H9 (cell line): ENCODE measurements around the gene UBE3C. TPM values are rescaled to one million over a fixed set of nuclear protein-coding genes. Genes with fewer than 3 reads are reported as not detected.

ENCODE experiments used
- DNase-seq: peaks from one replicate; pipeline ENCODE4 v3.0.0-alpha.2; 2017
- H2AFZ ChIP-seq: one replicate; pipeline ENCODE4 v1.6.1; 2013; ENCODE audit warnings: mild to moderate bottlenecking, low read length, control low read depth, moderate library complexity
- H2AK5ac ChIP-seq: 2 replicates; pipeline ENCODE4 v1.6.1; 2013; ENCODE audit warnings: low read length, control low read depth, mixed read lengths; ENCODE audit not compliant: insufficient read length
- H2BK120ac ChIP-seq: one replicate; pipeline ENCODE4 v1.6.1; 2013; ENCODE audit warnings: low read depth, mild to moderate bottlenecking, low read length, control low read depth, inconsistent platforms; ENCODE audit not compliant: poor library complexity, severe bottlenecking
- H2BK12ac ChIP-seq: 2 replicates; pipeline ENCODE4 v1.6.1; 2013; ENCODE audit warnings: low read length, control low read depth, mixed read lengths, low read depth; ENCODE audit not compliant: insufficient read length
- H2BK15ac ChIP-seq: 2 replicates; pipeline ENCODE4 v1.6.1; 2013; ENCODE audit warnings: low read depth, low read length, control low read depth
- H2BK20ac ChIP-seq: one replicate; pipeline ENCODE4 v1.6.1; 2013; ENCODE audit warnings: low read depth, mild to moderate bottlenecking, low read length, control low read depth, inconsistent platforms; ENCODE audit not compliant: poor library complexity, severe bottlenecking
- H2BK5ac ChIP-seq: 2 replicates; pipeline ENCODE4 v1.6.1; 2013; ENCODE audit warnings: low read length, control low read depth, mixed read lengths; ENCODE audit not compliant: insufficient read length
- H3K14ac ChIP-seq: 2 replicates; pipeline ENCODE4 v1.6.1; 2013; ENCODE audit warnings: low read length, control low read depth; ENCODE audit not compliant: insufficient read depth
- H3K18ac ChIP-seq: 2 replicates; pipeline ENCODE4 v1.6.1; 2013; ENCODE audit warnings: low read depth, mild to moderate bottlenecking, mixed read lengths, low read length, control low read depth; ENCODE audit not compliant: insufficient read length
- H3K23ac ChIP-seq: 2 replicates; pipeline ENCODE4 v1.6.1; 2013; ENCODE audit warnings: low read length, control low read depth, mixed read lengths, low read depth; ENCODE audit not compliant: insufficient read length
- H3K23me2 ChIP-seq: 2 replicates; pipeline ENCODE4 v1.6.1; 2013; ENCODE audit warnings: low read depth, mild to moderate bottlenecking, mixed read lengths, low read length, control low read depth; ENCODE audit not compliant: insufficient read length, poor library complexity, severe bottlenecking
- H3K27ac ChIP-seq: 2 replicates; pipeline ENCODE4 v1.5.1; 2013; ENCODE audit warnings: low read length, control low read depth, mixed read lengths, low read depth; ENCODE audit not compliant: insufficient read length
- H3K27me3 ChIP-seq: 2 replicates; pipeline ENCODE4 v1.6.1; 2013; ENCODE audit warnings: low read length, control low read depth, inconsistent platforms; ENCODE audit not compliant: insufficient read depth
- H3K4ac ChIP-seq: 2 replicates; pipeline ENCODE4 v1.6.1; 2013; ENCODE audit warnings: low read depth, mild to moderate bottlenecking, control low read depth, inconsistent platforms, low read length, moderate library complexity
- H3K4me1 ChIP-seq: 2 replicates; pipeline ENCODE4 v1.6.1; 2013; ENCODE audit warnings: low read length, control low read depth, inconsistent platforms; ENCODE audit not compliant: insufficient read depth
- H3K4me2 ChIP-seq: 2 replicates; pipeline ENCODE4 v1.6.1; 2013; ENCODE audit warnings: low read length, control low read depth, mixed read lengths; ENCODE audit not compliant: insufficient read length, insufficient read depth
- H3K56ac ChIP-seq: 2 replicates; pipeline ENCODE4 v1.6.1; 2013; ENCODE audit warnings: low read depth, mild to moderate bottlenecking, mixed read lengths, low read length, control low read depth; ENCODE audit not compliant: insufficient read length
- H3K79me1 ChIP-seq: 2 replicates; pipeline ENCODE4 v1.6.1; 2013; ENCODE audit warnings: low read depth, mild to moderate bottlenecking, moderate library complexity, low read length, control low read depth, inconsistent platforms; ENCODE audit not compliant: insufficient read depth, poor library complexity, severe bottlenecking
- H3K79me2 ChIP-seq: 2 replicates; pipeline ENCODE4 v1.6.1; 2013; ENCODE audit warnings: low read length, control low read depth, inconsistent platforms; ENCODE audit not compliant: insufficient read depth
- H3K9ac ChIP-seq: 2 replicates; pipeline ENCODE4 v1.6.1; 2013; ENCODE audit warnings: low read length, control low read depth, mixed read lengths; ENCODE audit not compliant: insufficient read length; ENCODE audit errors: extremely low read depth
- H3K9me3 ChIP-seq: one replicate; pipeline ENCODE4 v1.6.1; 2013; ENCODE audit warnings: low read depth, low read length, inconsistent platforms; ENCODE audit not compliant: control insufficient read depth
- H3T11ph ChIP-seq: one replicate; pipeline ENCODE4 v1.6.1; 2013; ENCODE audit warnings: mild to moderate bottlenecking, low read length, control low read depth, inconsistent platforms
- H4K20me1 ChIP-seq: one replicate; pipeline ENCODE4 v1.6.1; 2013; ENCODE audit not compliant: control insufficient read depth, insufficient read length, insufficient read depth
- H4K5ac ChIP-seq: 2 replicates; pipeline ENCODE4 v1.6.1; 2013; ENCODE audit warnings: low read depth, mild to moderate bottlenecking, mixed read lengths, low read length, control low read depth; ENCODE audit not compliant: insufficient read length
- H4K8ac ChIP-seq: replicated peaks from 2 replicates; pipeline ENCODE4 v1.6.1; 2013; ENCODE audit warnings: low read length, control low read depth, mixed read lengths, low read depth; ENCODE audit not compliant: insufficient read length
- H4K91ac ChIP-seq: 2 replicates; pipeline ENCODE4 v1.6.1; 2013; ENCODE audit warnings: low read depth, mild to moderate bottlenecking, moderate library complexity, mixed read lengths, low read length, control low read depth; ENCODE audit not compliant: insufficient read length
- H3K27ac Mint-ChIP-seq, 3 experiments: 2 replicates in 2 of 3; 3 replicates in 1 of 3; pipeline ENCODE4 v1.8.0; 2020 to 2021; ENCODE audit warnings: mixed read lengths in 3 of 3, mild to moderate bottlenecking in 1 of 3, moderate library complexity in 1 of 3
- H3K27me3 Mint-ChIP-seq: 2 replicates; pipeline ENCODE4 v1.8.0; 2021; ENCODE audit warnings: low read depth, mild to moderate bottlenecking, moderate library complexity, mixed read lengths
- H3K36me3 Mint-ChIP-seq, 3 experiments: 2 replicates in 2 of 3; 3 replicates in 1 of 3; pipeline ENCODE4 v1.8.0; 2020 to 2021; ENCODE audit warnings: low read depth in 3 of 3, mixed read lengths in 3 of 3; ENCODE audit not compliant: insufficient read depth in 1 of 3
- H3K4me1 Mint-ChIP-seq, 2 experiments: 2 replicates each; pipeline ENCODE4 v1.8.0; 2020; ENCODE audit warnings: mixed read lengths in 2 of 2
- H3K4me3 Mint-ChIP-seq, 2 experiments: 2 replicates in 1 of 2; 3 replicates in 1 of 2; pipeline ENCODE4 v1.8.0; 2020 to 2021; ENCODE audit warnings: mild to moderate bottlenecking in 2 of 2, mixed read lengths in 2 of 2, moderate library complexity in 1 of 2
- H3K9me3 Mint-ChIP-seq, 2 experiments: 2 replicates in 1 of 2; 3 replicates in 1 of 2; pipeline ENCODE4 v1.8.0; 2020; ENCODE audit warnings: mild to moderate bottlenecking in 2 of 2, mixed read lengths in 2 of 2, moderate library complexity in 1 of 2
- CTCF ChIP-seq: fragments of 200-600 bp; sonication (generic); conservative IDR thresholded peaks from 3 replicates; pipeline ENCODE4 v1.8.0; 2021; ENCODE audit warnings: antibody characterized with exemption, mild to moderate bottlenecking
- WGBS: extraction: QIAGEN DNeasy Blood & Tissue Kit; methylation state at CpG from one replicate; pipeline ENCODE4 v1.1.7; 2013; ENCODE audit warnings: missing lambda C conversion rate, low lambda C conversion rate, mixed read lengths; ENCODE audit not compliant: insufficient read length; ENCODE audit errors: extremely low coverage; 5-methylcytosine and 5-hydroxymethylcytosine counted together
- total RNA-seq: library from RNA; stranded (reverse); gene quantifications from 2 replicates; pipeline ENCODE4 v1.2.1, GENCODE V29; 2021

UBE3C gene
- total RNA-seq, 1 experiment from 2014 or later, result 63.3 TPM

- no peak overlapping the region for H3K4me2 ChIP-seq
- no peak overlapping the region for H3K4ac ChIP-seq
- no peak overlapping the region for H3K27ac Mint-ChIP-seq
- H3K27me3 Mint-ChIP-seq, result peaks cover 53% of the 10 kb centered on the region
- H3K9ac ChIP-seq, result no peak overlapping the region
- no peak overlapping the region for H2AK5ac ChIP-seq
- H3K27me3 ChIP-seq, result no peaks in the 10 kb centered on the region
- H3K14ac ChIP-seq, result no peak overlapping the region
- WGBS, result no CpG with 5 or more reads among the region's 9 CpGs
- H3K4me1 ChIP-seq, result no peaks in the 10 kb centered on the region
- no peak overlapping the region for H4K8ac ChIP-seq
- H3K79me1 ChIP-seq, result no peaks in the 10 kb centered on the region
- no peak overlapping the region for H3K27ac ChIP-seq
- H3K4me3 Mint-ChIP-seq, result no peak overlapping the region
- no peak overlapping the region for H2BK15ac ChIP-seq
- no peaks in the 10 kb centered on the region for H3K23me2 ChIP-seq
- H3K23ac ChIP-seq, result no peak overlapping the region
- H4K5ac ChIP-seq, result no peak overlapping the region
- no peaks in the 10 kb centered on the region for H4K20me1 ChIP-seq
- peaks cover 44 to 51% of the 10 kb centered on the region in 2 experiments for H3K9me3 Mint-ChIP-seq
- no peak overlapping the region for H3K18ac ChIP-seq
- H2BK12ac ChIP-seq, result no peak overlapping the region
- no peaks in the 10 kb centered on the region for H3K79me2 ChIP-seq
- H3K56ac ChIP-seq, result no peak overlapping the region
- no peak overlapping the region for H4K91ac ChIP-seq
- H3K4me1 Mint-ChIP-seq, result no peaks in the 10 kb centered on the region; a peak in 1 of 4 replicates
- H2BK5ac ChIP-seq, result no peak overlapping the region
- peaks cover 7% of the 10 kb centered on the region for H3K9me3 ChIP-seq
- H2BK20ac ChIP-seq, result no peak overlapping the region
- DNase-seq, result no peak
- H3K36me3 Mint-ChIP-seq, result peaks cover 10 to 28% (median 10%) of the 10 kb centered on the region in 3 experiments
- H2AFZ ChIP-seq, result no peak overlapping the region
- H3T11ph ChIP-seq, result no peak overlapping the region
- H2BK120ac ChIP-seq, result no peak overlapping the region
- no peak for TF ChIP-seq CTCF
Measured at GRCh38 chr7:157111311-157111710, 27.4 kb upstream of the UBE3C start.
